Glomerular endothelial cell (primary cell): ENCODE results near the gene CFAP299. TPM values are rescaled to one million over a fixed set of nuclear protein-coding genes. Genes with fewer than 3 reads are reported as not detected.
"Not testable (repeated sequence)": the region's sequence is repeated elsewhere in the genome, so short reads cannot be mapped to it uniquely, and the experiment has no call there.

ENCODE experiments used
- DNase-seq: peaks from one replicate; pipeline ENCODE4 v3.0.0-alpha.2; 2011; ENCODE audit warnings: low read depth, low spot score; ENCODE audit errors: extremely low read depth
- total RNA-seq: library from RNA; depleted of rRNA; stranded (reverse); fragments of >200 nt; gene quantifications from 2 replicates; pipeline ENCODE4 v1.2.3, GENCODE V29; 2015

CFAP299 gene
- total RNA-seq, 1 donor from 2014 or later = not detected

GRCh38 chr4:80324171-80324570, 11.4 kb upstream of the CFAP299 start:
- DNase-seq = no peak

GRCh38 chr4:80331693-80332092, 3.8 kb upstream of the CFAP299 start:
- DNase-seq = no peak

- no peak for DNase-seq
These were observed 2.4 kb upstream of the CFAP299 start for GRCh38 chr4:80333121-80333520.

- no peak for DNase-seq
These were observed 962 bp upstream of the CFAP299 start for GRCh38 chr4:80334568-80334967.

GRCh38 chr4:80335226-80335553, 340 bp upstream of the CFAP299 start:
- no peak for DNase-seq

GRCh38 chr4:80336582-80336981, 1.1 kb downstream of the CFAP299 start:
- DNase-seq = no peak

GRCh38 chr4:80340036-80340435, 4.5 kb downstream of the CFAP299 start:
- no peak for DNase-seq

- not testable (repeated sequence) for DNase-seq
These were observed 7.2 kb downstream of the CFAP299 start for GRCh38 chr4:80342684-80343083.

- no peak for DNase-seq
These were observed 8.4 kb downstream of the CFAP299 start for GRCh38 chr4:80343887-80344286.

GRCh38 chr4:80360084-80360483, 24.6 kb downstream of the CFAP299 start:
- DNase-seq = no peak

- no peak for DNase-seq
These were observed 25.4 kb downstream of the CFAP299 start for GRCh38 chr4:80360900-80361299.

- no peak for DNase-seq
These were observed 25.9 kb downstream of the CFAP299 start for GRCh38 chr4:80361329-80361900.

- DNase-seq = no peak
These were observed 27.1 kb downstream of the CFAP299 start for GRCh38 chr4:80362578-80363181.

- peak; percentile 22 for DNase-seq
These were observed 30.4 kb downstream of the CFAP299 start for GRCh38 chr4:80365928-80366327.

- no peak for DNase-seq
These were observed 32.2 kb downstream of the CFAP299 start for GRCh38 chr4:80367737-80368136.

GRCh38 chr4:80370635-80371034, 35.1 kb downstream of the CFAP299 start:
- DNase-seq = no peak

GRCh38 chr4:80371046-80371445, 35.5 kb downstream of the CFAP299 start:
- no peak for DNase-seq

GRCh38 chr4:80374180-80374579, 38.6 kb downstream of the CFAP299 start:
- no peak for DNase-seq

GRCh38 chr4:80382090-80382832, 46.7 kb downstream of the CFAP299 start:
- no peak for DNase-seq

GRCh38 chr4:80385397-80386280, 50.1 kb downstream of the CFAP299 start:
- DNase-seq = no peak

- no peak for DNase-seq
These were observed 50.9 kb downstream of the CFAP299 start for GRCh38 chr4:80386281-80386886.
